ENCODE results near the gene ZNF618. TPM values are rescaled to one million over a fixed set of nuclear protein-coding genes. Genes with fewer than 3 reads are reported as not detected.
"Not testable (repeated sequence)": the region's sequence is repeated elsewhere in the genome, so short reads cannot be mapped to it uniquely, and the experiment has no call there.

The ZNF618 gene
- total RNA-seq, 1 experiment from 2014 or later, result 7.1 TPM

DNA sequence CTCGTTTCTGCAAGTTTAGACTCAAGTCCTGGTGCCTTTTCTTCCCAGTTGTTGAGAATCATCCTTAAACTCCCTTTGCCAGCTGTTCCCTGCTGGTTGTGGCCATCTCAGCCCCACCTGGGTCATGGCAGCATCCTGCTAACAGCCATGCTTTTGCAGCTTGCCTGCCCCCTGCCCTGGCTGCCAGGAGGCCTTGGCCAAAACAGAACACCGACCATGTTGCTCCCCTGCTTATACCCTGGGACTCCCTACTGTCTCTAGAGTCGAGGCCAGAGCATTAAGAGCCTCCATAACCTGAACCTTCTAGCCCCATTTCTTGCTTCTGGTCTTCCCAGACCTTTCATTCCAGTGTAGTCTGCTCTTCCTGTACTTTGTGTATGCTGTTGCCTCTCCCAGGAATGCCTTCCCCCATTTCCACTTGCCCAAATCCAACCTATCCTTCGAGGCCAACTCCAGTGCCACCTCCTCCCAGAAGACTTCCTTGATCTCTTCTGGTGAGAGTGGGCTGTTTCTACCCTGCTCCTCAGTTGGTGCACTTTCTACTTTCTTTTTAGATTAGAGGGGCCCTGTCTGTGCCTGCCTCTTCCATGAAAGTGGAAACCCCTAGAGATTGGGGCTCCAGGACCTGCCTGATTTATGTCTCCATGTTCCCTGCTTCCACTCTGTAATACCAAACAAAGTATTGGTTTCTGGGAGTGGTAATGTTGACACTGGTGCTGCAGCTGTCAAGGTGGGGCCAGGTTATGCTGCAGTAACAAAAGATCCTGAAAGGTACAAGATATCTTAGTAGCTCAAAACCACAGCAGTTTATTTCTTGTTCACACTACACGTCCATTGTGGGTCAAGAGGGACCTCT is 113.8 kb downstream of the ZNF618 start:
- in situ Hi-C loops (cut with HindIII; ENCODE audit: low pct_unique_long_range_greater_than_20kb, low sequenced_read_pairs), result no loop called here
- no peak for DNase-seq (ENCODE audit: low read depth)

GRCh38 chr9:113990570-113990907 is 114.4 kb downstream of the ZNF618 start:
- no peak for DNase-seq (ENCODE audit: low read depth)
- in situ Hi-C loops (cut with HindIII; ENCODE audit: low pct_unique_long_range_greater_than_20kb, low sequenced_read_pairs), result no loop called here

DNA sequence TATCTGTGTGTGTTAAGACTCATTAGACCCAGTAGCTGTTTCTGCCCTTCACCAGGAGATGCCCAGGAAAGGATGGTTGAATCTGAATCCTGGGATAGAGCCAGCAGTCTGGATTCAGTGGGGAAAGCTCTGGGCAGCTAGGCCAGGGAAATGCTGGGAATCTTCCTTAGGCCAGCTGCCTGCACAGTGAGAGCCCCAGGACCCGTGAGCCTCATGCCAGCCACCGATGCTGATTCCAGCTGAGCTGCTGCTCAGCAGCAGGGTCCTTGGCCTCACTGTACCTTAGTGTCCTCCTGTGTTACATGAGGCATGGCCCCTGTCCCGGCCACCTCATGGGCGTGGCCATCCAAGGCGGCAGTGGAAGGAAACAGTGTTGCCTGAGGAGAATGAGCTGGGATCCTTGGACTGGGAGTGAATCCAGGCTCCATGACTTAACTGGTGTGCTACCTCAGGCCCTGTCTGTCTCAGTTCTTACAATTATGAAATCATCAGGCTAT is 114.9 kb downstream of the ZNF618 start:
- in situ Hi-C loops (cut with HindIII; ENCODE audit: low pct_unique_long_range_greater_than_20kb, low sequenced_read_pairs), result no loop called here
- peak; percentile 54 for DNase-seq (ENCODE audit: low read depth)

GRCh38 chr9:113991714-113992113 is 115.6 kb downstream of the ZNF618 start:
- DNase-seq (ENCODE audit: low read depth), result no peak
- in situ Hi-C loops (cut with HindIII; ENCODE audit: low pct_unique_long_range_greater_than_20kb, low sequenced_read_pairs), result no loop called here

DNA sequence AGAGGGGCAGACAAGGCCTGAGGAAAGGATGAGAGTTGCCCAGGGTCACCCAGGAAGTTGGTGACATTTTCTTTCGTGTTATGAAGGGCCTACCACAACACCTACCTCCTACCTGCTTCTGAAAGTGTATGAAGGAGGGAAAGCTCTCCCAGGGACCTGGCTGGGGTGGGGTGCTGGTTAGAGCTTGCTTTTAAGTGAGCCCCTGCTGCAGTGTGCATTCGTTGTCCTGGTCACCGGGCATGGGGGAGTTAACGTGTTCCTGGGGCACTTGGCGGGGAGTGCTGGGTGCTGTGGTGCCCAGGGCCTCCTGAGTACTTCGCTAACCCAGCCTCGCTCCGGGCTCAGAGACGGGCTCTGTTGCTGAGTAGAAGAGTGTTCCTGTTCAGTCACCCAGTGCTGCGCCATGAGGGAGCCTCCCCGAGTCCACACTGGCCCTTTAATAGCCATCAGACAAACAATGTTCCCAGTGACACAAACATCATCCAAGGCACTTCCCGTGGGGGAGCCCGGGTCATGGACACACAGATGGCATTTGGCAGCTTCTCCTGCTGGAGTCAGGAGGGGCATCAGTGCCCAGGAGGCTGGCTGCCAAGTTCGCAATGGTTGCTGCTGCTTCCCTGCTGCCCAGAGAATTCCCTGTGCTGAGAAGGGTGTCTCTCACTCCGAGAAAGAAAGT is 116.3 kb downstream of the ZNF618 start:
- in situ Hi-C loops (cut with HindIII; ENCODE audit: low pct_unique_long_range_greater_than_20kb, low sequenced_read_pairs), result no loop called here
- no peak for DNase-seq (ENCODE audit: low read depth)

GRCh38 chr9:113992994-113993393 is 116.9 kb downstream of the ZNF618 start:
- no peak for DNase-seq (ENCODE audit: low read depth)
- in situ Hi-C loops (cut with HindIII; ENCODE audit: low pct_unique_long_range_greater_than_20kb, low sequenced_read_pairs), result no loop called here

- in situ Hi-C loops (cut with HindIII; ENCODE audit: low pct_unique_long_range_greater_than_20kb, low sequenced_read_pairs), result no loop called here
Measured at GRCh38 chr9:113993838-113994540, 117.9 kb downstream of the ZNF618 start.

DNA sequence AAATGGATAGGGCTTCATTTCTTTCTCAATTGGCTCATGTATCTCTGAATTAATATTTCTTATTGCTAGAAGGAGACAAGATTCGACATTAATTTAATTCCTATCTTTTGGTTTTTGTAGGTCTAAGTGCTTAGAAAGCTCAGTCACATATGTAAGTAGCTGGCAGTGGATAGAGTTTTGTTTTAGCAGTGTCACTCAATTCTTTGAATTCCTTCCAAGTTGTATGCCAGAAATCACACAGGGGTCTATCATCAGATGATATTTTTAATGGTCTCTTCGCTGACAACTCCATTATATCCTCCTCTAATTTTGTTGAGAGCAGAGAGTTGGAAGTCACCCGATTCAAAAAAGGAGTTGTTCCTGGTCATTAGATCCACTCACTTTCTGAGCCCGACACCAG is 119.3 kb downstream of the ZNF618 start:
- DNase-seq (ENCODE audit: low read depth), result no peak
- in situ Hi-C loops (cut with HindIII; ENCODE audit: low pct_unique_long_range_greater_than_20kb, low sequenced_read_pairs), result no loop called here

More at GRCh38 chr9:113993838-113994540, 117.9 kb downstream of the ZNF618 start:
- no peak for DNase-seq (ENCODE audit: low read depth)

GRCh38 chr9:113995963-113996362 is 119.9 kb downstream of the ZNF618 start:
- in situ Hi-C loops (cut with HindIII; ENCODE audit: low pct_unique_long_range_greater_than_20kb, low sequenced_read_pairs), result no loop called here

GRCh38 chr9:113996531-113997001 is 120.5 kb downstream of the ZNF618 start:
- in situ Hi-C loops (cut with HindIII; ENCODE audit: low pct_unique_long_range_greater_than_20kb, low sequenced_read_pairs), result no loop called here
- DNase-seq (ENCODE audit: low read depth), result no peak

More at GRCh38 chr9:113995963-113996362, 119.9 kb downstream of the ZNF618 start:
- no peak for DNase-seq (ENCODE audit: low read depth)

GRCh38 chr9:113997064-113997463 is 121.0 kb downstream of the ZNF618 start:
- DNase-seq (ENCODE audit: low read depth); in situ Hi-C loops (cut with HindIII; ENCODE audit: low pct_unique_long_range_greater_than_20kb, low sequenced_read_pairs): not testable (repeated sequence)

- in situ Hi-C loops (cut with HindIII; ENCODE audit: low pct_unique_long_range_greater_than_20kb, low sequenced_read_pairs), result no loop called here
- no peak for DNase-seq (ENCODE audit: low read depth)
Measured at GRCh38 chr9:113997610-113998009, 121.5 kb downstream of the ZNF618 start.

- DNase-seq (ENCODE audit: low read depth), result no peak
- in situ Hi-C loops (cut with HindIII; ENCODE audit: low pct_unique_long_range_greater_than_20kb, low sequenced_read_pairs), result no loop called here
Measured at GRCh38 chr9:113998114-113998513, 122.0 kb downstream of the ZNF618 start.

- in situ Hi-C loops (cut with HindIII; ENCODE audit: low pct_unique_long_range_greater_than_20kb, low sequenced_read_pairs), result no loop called here
- no peak for DNase-seq (ENCODE audit: low read depth)
Measured at GRCh38 chr9:113998525-113999255, 122.6 kb downstream of the ZNF618 start.

- DNase-seq (ENCODE audit: low read depth), result no peak
Measured at GRCh38 chr9:113999256-114000062, 123.3 kb downstream of the ZNF618 start.

DNA sequence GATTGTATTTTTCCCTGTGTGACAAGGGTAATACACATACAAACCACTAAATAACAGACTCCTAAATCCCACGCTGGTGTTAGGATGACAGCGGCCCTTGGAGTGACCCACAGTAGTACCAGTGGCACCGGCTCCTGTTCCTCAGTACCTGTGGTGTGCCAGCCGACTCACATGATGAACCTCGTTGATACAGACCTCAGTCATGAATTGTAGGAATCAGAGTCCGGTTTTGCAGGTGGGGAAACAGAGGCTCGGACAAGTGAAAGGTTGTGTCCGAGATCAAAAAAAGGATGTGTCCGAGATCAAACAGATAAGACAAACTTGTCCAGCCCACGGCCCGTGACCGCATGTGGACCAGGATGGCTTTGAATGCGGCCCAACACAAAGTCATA is 124.0 kb downstream of the ZNF618 start:
- in situ Hi-C loops (cut with HindIII; ENCODE audit: low pct_unique_long_range_greater_than_20kb, low sequenced_read_pairs), result no loop called here
- no peak for DNase-seq (ENCODE audit: low read depth)

More at GRCh38 chr9:113999256-114000062, 123.3 kb downstream of the ZNF618 start:
- in situ Hi-C loops (cut with HindIII; ENCODE audit: low pct_unique_long_range_greater_than_20kb, low sequenced_read_pairs), result no loop called here

DNA sequence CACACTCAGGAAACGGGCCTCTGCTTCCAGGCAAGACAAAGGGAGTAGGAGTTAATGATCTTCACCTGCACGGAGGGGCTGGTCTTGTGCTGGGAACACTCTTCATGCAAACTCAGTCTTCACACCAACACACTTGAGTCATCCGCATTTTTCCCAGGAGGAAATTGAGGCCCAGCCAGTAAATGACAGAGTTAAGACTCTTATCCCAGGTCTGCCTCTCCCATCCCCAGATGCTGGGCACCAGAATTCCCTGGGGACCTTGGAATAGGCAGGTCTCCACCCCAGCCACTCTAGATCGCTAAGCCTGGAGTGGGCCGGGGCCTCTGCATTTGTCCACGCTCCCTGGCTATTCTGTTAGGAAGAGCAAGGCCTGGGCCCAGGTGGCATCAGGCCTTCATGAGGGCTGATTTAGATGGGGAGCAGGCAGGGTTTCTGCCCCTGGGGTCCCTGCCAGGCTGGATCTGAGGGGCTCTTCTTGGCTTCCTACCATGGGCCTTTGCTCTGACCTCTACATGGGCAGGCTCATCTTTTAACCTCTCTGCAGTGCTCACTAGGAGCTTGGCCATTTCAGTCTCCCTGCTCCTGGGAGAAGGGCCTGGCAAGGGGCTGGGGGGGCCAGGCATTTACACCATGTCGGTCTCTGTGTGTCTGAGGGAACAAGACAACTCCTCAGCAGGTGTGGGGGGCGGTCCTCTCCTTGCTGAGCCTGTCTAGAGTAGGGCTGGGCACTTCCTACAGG is 124.7 kb downstream of the ZNF618 start:
- in situ Hi-C loops (cut with HindIII; ENCODE audit: low pct_unique_long_range_greater_than_20kb, low sequenced_read_pairs), result no loop called here

More for the DNA sequence above, 124.7 kb downstream of the ZNF618 start:
- DNase-seq (ENCODE audit: low read depth), result no peak

All from Caki2 (cell line).